HG03521 (cell line): ENCODE results near the gene WRAP73.

Experiments
- ATAC-seq: cut with Tn5 transposase; IDR thresholded peaks from one replicate; pipeline ENCODE4 v1.9.1; 2021; ENCODE audit warnings: mild to moderate bottlenecking, moderate library complexity; ENCODE audit not compliant: unreplicated experiment

WRAP73 gene

DNA sequence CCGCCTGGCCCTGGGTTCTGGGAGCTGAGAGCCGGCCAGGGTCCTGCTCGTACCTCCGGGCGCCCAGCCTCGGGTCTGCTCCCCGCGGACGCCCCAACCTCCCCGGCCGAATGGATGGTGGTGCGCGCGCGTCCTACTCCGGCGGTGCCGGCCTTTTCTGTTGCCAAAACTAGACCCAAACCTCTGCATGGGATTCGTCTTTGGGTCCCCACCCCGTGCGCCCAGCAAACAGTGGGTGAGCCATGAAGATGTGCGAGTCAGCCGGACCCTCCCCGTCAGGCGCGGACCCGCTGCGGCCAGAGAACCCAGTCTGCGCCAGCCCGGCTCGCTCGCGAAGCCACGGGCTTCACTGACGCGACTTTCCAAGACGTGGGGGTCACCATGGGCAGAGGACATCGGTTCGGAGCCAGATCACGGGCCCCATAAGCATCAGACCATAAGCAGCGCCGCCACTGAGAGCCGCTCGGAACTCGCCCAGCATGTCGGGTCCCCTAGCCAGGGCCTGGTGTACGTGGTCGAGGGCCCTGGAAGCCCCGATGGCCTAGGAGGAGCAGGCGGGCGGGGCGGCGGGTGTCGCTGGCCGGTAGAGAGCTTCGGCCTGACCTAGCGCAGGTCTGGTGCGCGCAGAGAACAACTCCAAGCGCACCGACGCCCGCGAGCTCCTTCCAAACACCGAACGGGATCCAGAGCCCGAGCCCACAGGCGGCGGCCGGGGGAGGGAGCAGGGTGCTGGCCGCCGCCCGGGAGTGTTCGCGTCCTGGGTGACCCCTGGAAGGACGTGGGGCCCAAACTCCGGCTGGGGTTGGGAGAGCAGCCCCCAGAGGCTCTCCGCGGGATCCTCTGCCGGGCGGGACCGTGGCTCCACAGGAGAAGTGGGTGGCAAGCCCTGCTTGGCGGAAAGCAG is 1.4 kb upstream of the WRAP73 start:
- ATAC-seq: no peak

DNA sequence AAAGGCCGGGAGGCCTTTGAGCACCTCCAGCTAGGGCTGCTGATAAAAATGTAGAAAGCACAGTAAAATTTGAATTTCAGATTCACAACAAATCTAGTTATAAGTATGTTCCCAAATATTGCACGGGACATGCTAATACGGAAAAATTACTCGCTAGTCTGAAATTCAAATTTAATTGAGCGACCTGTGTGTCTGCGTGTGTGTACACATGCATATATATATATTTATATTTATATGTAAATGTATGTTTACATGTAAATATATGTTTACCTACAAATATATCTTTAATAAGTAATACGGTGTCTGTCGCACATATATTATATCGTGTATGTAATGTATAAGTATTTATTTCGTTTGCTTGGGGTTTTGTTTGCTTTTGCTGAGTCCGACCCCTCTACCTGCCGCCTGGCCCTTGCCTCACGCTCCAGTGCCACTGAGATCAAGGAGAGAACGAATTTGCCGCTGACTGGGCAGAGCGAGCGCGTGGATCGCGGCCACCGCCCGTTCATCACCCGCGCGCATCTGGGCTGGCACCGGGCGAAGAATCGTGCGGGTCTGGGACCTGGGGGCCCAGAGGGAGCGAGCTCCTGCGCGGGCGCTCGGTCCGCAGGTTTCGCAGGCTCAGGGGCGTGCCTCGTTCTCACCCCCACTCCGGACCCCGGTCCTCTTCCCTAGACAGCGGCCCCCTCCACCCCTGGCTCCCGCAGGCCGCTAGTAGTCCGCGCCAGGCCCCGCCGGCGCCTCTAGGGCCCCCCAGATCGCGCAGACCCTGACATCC is 534 bp upstream of the WRAP73 start:
- no peak for ATAC-seq

DNA sequence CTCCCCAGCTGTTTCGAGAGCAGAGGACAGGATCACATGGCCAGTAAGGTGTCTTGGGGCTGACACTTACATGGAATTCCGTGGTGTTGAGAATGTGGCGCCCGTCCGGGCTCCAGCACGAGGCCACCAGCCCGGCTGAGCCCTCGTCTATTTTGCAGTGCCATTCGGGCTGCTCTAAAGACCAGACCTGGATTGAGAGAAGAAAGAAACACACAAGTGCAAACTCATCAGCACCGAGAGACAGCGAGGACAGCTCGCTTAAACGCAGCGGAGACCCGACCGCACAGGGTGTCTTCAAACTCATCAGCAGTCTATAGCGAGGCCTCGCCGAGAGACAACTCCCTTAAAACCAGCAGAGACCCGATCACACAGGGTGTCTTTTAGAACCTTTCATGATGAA is 3.3 kb downstream of the WRAP73 start:
- no peak for ATAC-seq

DNA sequence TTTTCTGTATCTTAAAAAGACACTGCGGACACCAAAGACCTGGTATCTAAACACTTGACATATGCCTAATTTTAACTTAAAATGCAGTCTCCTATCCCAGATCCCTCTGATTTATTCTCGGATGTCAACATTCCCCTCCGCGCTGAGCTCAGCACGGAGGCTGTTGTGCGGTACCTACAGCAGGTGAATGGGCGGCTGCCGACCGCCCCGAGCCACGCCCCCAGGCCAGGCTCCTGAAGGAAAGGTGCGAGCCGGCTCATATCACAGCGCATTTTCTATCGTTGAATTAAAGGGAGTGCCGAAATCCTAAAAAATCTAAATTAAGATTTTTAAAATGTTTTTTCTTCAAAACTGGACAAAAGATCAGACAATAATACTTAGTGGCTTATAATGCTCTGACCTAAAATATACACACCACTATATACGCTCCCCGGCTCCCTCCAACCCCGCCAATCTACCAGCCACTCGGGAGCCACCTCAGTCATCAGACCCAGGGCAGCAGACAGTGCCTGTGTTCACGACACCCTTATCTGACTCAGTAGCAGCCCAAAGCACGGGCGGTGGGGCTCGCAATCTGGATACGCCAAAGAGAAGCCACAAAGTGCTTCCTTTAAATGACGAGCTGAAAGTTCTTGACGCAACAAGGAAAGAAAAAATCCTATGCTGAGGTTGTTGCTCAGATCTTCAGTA is 4.1 kb downstream of the WRAP73 start:
- ATAC-seq: no peak

DNA sequence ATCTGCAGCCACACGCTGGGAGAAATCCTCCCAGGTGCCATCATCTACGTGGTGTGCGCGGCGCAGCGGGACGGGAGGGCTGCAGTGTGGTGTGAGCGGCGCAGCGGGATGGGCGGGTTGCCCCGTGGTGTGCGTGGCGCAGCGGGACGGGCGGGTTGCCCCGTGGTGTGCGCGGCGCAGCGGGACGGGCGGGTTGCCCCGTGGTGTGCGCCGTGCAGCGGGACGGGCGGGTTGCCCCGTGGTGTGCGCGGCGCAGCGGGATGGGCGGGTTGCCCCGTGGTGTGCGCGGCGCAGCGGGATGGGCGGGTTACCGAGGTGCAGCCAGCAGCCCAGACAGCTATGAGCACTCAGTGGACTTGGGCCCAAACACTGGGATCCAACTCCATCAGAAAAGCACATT is 4.7 kb downstream of the WRAP73 start:
- ATAC-seq: no peak

DNA sequence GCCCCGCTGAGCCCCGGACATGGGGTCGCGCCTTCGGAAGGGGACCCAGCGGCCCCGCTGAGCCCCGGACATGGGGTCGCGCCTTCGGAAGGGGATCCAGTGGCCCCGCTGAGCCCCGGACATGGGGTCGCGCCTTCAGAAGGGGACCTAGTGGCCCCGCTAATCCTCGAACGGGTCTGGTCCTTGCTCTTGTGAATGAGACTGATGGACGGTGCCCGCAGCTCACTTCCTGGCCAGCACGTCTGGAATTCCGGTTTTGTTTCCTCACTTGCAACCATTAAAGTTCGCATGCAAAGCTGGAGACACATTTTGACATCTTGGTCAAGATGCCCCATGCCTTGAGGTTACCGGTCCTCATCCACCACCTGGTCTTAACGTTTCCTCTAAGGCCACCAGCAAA is 5.6 kb downstream of the WRAP73 start:
- ATAC-seq: no peak

DNA sequence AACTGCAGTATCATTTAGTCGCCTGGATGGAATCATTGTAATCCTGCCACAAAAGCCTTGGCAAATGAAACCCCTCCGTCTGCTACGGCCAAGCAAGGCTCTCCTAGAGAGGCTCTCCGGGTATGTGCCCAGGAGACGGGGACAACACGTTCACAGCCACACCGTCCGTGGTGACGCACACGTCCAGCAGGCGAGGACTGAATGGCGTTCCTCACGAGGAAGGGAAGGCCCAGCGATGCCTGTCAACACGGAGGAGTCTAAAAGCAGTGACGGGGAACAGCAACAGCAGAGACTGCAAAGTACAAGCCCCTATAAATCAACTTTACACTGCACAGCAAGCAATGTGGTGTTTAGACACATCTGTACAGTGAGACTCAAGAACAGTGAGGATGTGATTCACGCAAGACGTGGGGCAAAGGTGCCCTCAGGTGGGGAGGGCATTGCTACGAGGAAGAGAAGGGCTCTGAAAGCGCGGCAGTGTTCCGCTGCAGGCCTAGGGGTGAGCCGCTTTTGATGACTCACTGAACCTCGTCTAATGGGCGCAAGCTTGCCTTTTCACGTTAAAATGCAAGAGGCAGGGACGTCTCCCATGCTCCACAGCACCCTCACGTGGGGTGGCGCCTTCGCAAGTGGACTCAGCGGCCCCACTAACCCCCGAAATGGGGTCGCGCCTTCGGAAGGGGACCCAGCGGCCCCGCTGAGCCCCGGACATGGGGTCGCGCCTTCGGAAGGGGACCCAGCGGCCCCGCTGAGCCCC is 6.8 kb downstream of the WRAP73 start:
- no peak for ATAC-seq

DNA sequence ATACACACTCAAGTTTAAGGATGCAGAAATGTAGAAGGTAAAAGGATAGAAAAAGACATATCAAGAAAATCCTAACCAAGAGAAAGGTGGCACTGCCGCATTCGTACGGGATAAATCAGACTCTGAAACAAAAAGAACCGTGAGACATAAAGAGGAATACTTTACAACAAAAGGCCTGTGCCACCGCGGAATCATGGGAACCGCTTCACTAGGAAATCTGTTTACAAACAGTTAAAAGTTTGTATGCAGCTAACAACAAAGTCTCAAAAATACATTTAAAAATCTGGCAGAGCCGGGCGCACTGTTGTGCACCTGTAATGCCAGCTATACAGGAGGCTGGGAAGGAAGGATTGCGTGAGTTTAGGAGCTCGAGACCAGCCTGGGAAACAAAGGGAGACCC is 8.1 kb downstream of the WRAP73 start:
- no peak for ATAC-seq

DNA sequence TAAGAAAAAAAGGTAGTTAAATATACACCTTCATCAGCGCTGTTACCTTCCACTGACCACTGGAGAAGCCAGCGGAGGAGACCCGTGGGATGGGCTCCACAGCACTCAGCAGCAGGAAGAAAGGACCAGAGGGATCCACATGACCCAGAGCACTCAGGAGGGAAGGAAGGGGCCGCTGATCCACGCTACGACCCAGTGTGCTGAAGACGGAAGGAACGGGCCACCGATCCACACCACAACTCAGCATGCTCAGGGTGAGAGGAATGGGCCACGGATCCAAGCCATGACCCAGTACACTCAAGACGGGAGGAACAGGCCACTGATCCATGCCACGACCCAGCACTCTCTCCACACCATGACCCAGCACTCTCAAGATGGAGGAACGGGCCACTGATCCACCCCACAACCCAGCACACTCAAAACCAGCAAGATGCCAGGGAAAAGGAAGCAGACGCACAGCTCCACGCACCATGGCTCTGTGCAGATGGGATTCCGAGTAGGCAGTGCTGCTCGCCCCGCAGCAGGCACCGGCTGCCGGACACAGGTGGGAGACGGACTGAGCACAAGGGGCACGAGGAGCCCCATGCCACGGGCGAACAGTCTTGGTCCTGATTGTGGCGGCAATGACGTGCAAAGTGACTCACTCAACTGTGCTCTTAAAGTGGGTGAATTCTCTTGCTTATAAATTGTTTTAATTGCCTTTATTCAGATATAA is 8.7 kb downstream of the WRAP73 start:
- ATAC-seq: no peak

DNA sequence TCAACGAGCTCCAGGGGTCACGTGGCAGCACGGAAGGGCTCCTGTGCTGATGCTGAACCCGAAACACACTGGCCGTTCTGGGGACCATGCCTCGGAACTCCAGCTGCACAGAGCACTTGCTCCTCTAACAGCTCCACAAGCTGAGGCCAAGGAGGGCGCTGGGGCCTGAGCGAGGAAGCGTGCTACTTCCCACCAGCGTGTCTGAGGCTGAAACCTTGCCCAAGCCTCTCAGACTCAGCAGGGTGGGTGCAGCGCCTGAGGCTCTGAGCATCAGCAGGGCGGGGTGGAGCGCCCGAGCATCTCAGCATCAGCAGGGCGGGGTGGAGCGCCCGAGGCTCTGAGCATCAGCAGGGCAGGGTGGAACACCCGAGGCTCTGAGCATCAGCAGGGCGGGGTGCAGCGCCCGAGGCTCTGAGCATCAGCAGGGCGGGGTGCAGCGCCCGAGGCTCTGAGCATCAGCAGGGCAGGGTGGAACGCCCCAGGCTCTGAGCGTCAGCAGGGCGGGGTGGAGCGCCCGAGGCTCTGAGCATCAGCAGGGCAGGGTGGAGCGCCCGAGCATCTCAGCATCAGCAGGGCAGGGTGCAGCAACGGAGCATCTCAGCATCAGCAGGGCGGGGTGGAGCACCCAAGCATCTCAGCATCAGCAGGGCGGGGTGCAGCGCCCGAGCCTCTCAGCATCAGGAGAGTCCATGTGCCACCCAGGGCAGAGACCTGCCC is 9.6 kb downstream of the WRAP73 start:
- no peak for ATAC-seq

DNA sequence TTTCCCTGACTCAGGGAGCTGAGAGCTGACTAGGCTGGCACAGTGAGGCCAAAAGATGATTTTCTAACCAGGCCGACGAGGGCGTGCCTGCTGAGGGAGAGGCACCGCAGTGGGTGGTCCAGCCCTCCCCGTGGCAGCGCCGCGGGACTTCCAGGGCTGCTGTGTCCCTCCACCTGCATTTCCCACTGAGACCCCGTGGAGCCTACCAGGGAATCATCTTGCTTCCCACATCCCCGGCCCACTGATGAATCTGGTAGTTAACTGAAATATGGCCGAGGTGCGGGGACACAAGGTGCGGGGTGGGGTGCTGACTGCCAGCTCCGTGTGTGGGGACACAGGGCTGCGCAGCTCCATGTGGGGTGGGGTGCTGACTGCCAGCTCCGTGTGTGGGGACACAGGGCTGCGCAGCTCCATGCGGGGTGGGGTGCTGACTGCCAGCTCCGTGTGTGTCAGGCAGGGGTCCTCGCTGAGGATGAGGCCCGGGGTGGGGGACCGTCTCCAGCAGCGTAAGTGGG is 10.4 kb downstream of the WRAP73 start:
- ATAC-seq: no peak

DNA sequence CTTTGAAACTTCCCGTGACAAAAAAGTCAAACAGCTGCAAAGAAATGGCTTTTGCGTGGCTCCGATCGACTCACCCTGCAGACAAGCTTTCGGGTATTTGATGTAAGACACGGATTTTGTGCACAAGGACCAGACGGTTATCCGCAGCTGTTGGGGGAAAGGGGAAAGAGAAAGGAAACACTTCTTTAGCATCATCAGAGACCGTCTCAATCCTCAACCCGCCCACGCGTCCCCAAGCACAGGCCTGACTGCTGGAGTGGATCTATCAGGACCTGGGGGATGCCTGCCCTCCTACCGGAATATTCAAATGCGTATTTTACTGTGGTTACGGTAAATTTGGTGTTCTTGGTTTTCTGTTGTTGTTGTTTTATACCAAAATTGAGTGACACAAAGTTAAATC is 11.2 kb downstream of the WRAP73 start:
- no peak for ATAC-seq

DNA sequence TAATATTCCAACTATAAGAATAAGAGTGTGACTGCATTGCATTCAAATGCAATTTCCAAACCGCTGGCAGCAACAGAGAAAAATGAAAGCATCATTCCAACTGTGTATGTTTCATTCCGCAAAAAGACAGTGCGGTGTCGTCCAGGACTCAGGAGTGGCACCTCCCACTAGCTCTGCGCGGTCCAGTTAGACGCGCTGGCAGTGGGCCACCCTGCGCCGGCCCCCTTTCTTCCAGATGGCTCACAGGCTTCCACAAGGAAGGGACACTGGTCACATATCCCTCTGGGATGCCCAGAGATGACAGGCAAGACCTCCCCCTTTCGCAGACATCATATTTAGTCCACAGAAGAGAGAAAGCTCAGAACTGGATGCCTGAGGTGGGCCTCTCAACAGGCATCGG is 11.9 kb downstream of the WRAP73 start:
- no peak for ATAC-seq

DNA sequence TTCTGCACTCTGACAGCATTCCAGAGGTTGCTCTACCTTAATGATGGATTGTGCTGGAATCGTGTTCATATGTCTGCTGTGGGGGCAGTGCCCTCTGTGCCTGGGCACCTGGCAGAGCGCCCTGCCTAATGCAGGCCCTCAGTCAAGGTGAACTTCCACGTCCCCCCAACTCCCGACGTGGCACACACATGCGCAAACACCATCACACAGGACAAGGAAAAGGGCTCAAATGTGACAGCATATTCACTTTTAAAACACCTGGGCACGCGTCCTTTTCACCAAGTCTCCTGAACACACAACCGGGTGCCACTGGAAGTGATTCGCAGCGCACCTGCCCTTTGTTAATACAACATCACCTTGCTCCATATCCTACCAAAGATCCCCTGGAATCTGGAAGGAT is 13.4 kb downstream of the WRAP73 start:
- ATAC-seq: no peak

DNA sequence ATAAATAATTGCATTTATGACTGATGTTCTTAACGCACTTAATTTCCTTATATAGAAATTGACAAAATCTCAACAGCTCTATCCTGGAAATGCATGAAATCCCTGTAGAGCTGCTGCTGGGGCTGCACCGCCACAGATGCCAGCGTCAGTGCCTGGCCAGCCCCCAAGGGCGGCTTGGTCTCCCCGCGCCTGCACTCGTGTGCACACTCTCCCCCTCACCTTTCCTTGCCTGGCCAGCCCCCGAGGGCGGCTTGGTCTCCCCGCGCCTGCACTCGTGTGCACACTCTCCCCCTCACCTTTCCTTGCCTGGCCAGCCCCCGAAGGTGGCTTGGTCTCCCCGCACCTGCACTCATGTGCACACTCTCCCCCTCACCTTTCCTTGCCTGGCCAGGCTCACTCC is 13.8 kb downstream of the WRAP73 start:
- ATAC-seq: no peak

DNA sequence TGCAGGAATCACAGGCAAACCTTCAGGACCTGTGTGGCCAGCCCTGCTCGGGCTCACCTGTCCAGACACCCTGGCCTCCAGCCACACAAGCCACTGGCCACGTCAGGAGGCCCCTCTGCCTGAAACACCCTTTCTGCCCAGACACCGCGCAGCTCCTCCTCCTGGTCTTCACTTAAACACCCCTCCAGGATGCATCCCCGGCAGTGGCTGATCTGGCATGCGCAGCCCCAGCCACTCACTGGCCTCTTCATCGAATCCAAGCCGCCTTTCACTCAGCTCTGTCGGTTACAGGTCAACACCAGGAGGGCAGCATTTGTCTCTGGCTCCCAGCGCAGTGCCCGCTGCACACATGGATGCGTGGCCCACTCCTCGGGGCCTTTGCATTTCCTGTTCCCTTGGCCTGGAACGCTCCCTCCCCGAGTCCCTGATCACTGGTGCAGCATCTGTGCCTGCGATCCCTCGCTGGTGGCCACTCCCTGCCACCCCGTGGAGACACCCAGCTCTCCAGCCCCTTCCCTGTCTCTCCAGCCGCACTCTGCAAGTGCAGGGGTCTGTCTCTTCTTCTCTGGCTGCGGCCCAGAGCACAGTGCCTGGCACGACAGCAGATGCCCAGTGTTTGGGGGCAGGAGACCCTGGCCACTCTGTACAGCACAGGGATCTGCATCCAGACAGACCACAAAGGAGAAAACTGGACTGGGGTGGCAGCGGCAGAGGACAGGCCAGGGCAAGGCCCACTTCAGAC is 15.7 kb downstream of the WRAP73 start:
- no peak for ATAC-seq

DNA sequence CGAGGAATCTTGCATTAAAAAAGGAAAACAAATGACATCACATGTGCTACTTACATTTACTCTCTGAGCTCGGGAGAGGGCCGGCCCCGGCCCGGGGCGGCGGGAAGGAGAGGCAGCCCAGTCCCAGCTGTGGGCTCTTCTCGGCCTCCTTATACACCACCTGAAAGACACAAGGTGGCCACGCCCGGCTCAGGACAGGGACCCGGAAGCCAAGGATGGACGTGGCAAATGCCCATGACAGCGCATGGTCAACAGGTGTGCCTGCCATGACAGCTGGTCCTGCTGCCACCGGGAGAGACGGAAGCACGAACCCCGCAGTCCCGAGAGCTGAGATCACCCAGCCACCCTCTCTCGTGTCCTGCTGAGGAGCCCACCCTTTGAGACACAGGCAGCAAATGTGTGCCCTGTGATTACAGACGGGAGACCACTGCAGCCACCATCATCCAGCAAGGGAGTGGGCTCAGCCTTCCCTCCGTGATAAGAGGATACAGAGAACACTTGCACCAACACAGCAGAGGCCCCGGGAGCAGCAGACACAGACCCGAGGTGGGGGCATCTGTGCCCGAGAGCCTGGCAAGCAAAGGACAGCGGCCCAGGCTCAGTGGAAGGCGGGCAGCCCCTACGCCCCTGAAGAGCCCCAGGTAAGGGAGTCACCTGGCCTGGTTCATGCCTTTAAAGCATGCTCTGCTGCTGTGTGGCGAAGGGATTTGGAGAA is 16.4 kb downstream of the WRAP73 start:
- ATAC-seq: no peak

DNA sequence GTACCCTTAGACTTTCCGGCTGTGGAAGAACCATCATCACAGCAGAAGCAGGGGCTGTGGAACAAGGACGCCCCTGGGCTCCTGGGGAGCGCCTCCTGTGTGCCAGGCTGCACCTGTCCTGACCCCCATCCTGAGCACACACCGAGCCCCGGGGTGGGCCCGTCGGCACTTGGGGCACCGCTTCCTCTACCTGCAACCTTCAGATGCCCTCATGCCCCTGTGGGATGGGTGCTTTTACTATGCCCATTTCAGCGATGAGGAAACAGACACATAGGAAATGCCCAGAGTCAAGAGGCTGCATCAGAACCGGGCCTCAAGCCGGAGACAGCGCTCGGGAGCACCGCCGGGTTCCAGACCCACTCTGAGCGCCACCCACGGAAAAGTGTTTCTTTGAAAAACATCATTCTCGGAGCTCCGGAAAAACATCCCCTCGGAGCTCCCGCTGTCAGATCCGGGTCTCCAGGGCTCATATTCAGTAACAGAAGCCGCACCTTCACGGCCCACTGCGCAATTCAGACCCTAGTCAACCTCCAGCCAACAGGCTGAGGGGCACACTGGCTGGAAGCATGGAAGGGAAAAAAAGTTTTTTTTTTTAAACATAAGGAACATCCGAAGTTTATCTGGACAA is 17.1 kb downstream of the WRAP73 start:
- no peak for ATAC-seq
